Nephron (organoid): ENCODE data around the gene ZNF624.

Experiments used
- H3K27ac Mint-ChIP-seq, 3 experiments: 2 replicates each; pipeline ENCODE4 v1.8.0; 2020; ENCODE audit warnings: mixed read lengths in 3 of 3, mild to moderate bottlenecking in 2 of 3, moderate library complexity in 1 of 3
- H3K27me3 Mint-ChIP-seq: 2 replicates; pipeline ENCODE4 v1.8.0; 2021; ENCODE audit warnings: low read depth, mild to moderate bottlenecking, moderate library complexity, mixed read lengths
- H3K36me3 Mint-ChIP-seq: 2 replicates; pipeline ENCODE4 v1.8.0; 2020; ENCODE audit warnings: low read depth, mixed read lengths
- H3K4me1 Mint-ChIP-seq: 2 replicates; pipeline ENCODE4 v1.8.0; 2020; ENCODE audit warnings: mixed read lengths
- H3K4me3 Mint-ChIP-seq, 3 experiments: 2 replicates each; pipeline ENCODE4 v1.8.0; 2020; ENCODE audit warnings: mild to moderate bottlenecking in 3 of 3, mixed read lengths in 3 of 3, moderate library complexity in 2 of 3
- H3K9me3 Mint-ChIP-seq: 2 replicates; pipeline ENCODE4 v1.8.0; 2020; ENCODE audit warnings: mixed read lengths
- CTCF ChIP-seq, 3 experiments: fragments of 200-600 bp; sonication (generic); IDR thresholded peaks; one replicate each; pipeline ENCODE4 v1.5.0; 2021; ENCODE audit warnings: antibody characterized with exemption in 3 of 3; ENCODE audit not compliant: unreplicated experiment in 3 of 3

ZNF624 gene

GRCh38 chr17:16623282-16623681, 30.4 kb downstream of the ZNF624 start:
- H3K27ac Mint-ChIP-seq, result no peak overlapping the region
- peaks cover 96% of the 10 kb centered on the region for H3K36me3 Mint-ChIP-seq
- no peaks in the 10 kb centered on the region for H3K27me3 Mint-ChIP-seq
- peaks cover 76% of the 10 kb centered on the region for H3K9me3 Mint-ChIP-seq
- no peak for TF ChIP-seq CTCF (IDR thresholded peaks at IDR 0.05; ENCODE audit: unreplicated experiment in 3 of 3)
- H3K4me1 Mint-ChIP-seq, result no peaks in the 10 kb centered on the region
- H3K4me3 Mint-ChIP-seq, result no peak overlapping the region

- Mint-ChIP-seq H3K4me3 (no peak overlapping the region), H3K27me3 (no peaks in the 10 kb centered on the region), H3K9me3 (peaks cover 71% of the 10 kb centered on the region), H3K36me3 (peaks cover 91% of the 10 kb centered on the region), H3K4me1 (no peaks in the 10 kb centered on the region), H3K27ac (no peak overlapping the region)
- no peak for TF ChIP-seq CTCF (IDR thresholded peaks at IDR 0.05; ENCODE audit: unreplicated experiment in 3 of 3)
Observed at GRCh38 chr17:16622540-16623277, 30.9 kb downstream of the ZNF624 start.

- Mint-ChIP-seq H3K4me1 (no peaks in the 10 kb centered on the region), H3K27ac (no peak overlapping the region), H3K9me3 (peaks cover 68% of the 10 kb centered on the region), H3K4me3 (no peak overlapping the region), H3K36me3 (peaks cover 57% of the 10 kb centered on the region), H3K27me3 (no peaks in the 10 kb centered on the region)
- no peak for TF ChIP-seq CTCF (IDR thresholded peaks at IDR 0.05; ENCODE audit: unreplicated experiment in 3 of 3)
Observed at GRCh38 chr17:16617481-16618060, 36.1 kb downstream of the ZNF624 start.

- H3K4me1 Mint-ChIP-seq, result no peaks in the 10 kb centered on the region
- no peak overlapping the region for H3K27ac Mint-ChIP-seq
- no peak for TF ChIP-seq CTCF (IDR thresholded peaks at IDR 0.05; ENCODE audit: unreplicated experiment in 3 of 3)
- H3K36me3 Mint-ChIP-seq, result no peaks in the 10 kb centered on the region
- H3K9me3 Mint-ChIP-seq, result peaks cover 7% of the 10 kb centered on the region
- H3K27me3 Mint-ChIP-seq, result peaks cover 5% of the 10 kb centered on the region
- H3K4me3 Mint-ChIP-seq, result no peak overlapping the region
Observed at GRCh38 chr17:16599537-16599936, 54.1 kb downstream of the ZNF624 start.

- TF ChIP-seq CTCF (IDR thresholded peaks at IDR 0.05; ENCODE audit: unreplicated experiment in 3 of 3), result no peak
- Mint-ChIP-seq H3K4me1 (no peaks in the 10 kb centered on the region), H3K4me3 (no peak overlapping the region), H3K27ac (no peak overlapping the region), H3K27me3 (peaks cover 7% of the 10 kb centered on the region), H3K9me3 (peaks cover 12% of the 10 kb centered on the region), H3K36me3 (no peaks in the 10 kb centered on the region)
Observed at GRCh38 chr17:16593356-16594102, 60.1 kb downstream of the ZNF624 start.
